ENCODE measurements around the gene KLHL21.

The KLHL21 gene

GRCh38 chr1:6599141-6599975 lies 3.3 kb downstream of the KLHL21 start:
- no peak for DNase-seq

GRCh38 chr1:6597777-6598131 lies 4.9 kb downstream of the KLHL21 start:
- DNase-seq = no peak

GRCh38 chr1:6596886-6597776 lies 5.5 kb downstream of the KLHL21 start:
- DNase-seq = no peak

- DNase-seq = no peak
These were observed 6.3 kb downstream of the KLHL21 start for GRCh38 chr1:6596351-6596750.

- no peak for DNase-seq
These were observed 7.5 kb downstream of the KLHL21 start for GRCh38 chr1:6594977-6595740.

- no peak for DNase-seq
These were observed 8.9 kb downstream of the KLHL21 start for GRCh38 chr1:6593810-6594209.

GRCh38 chr1:6592865-6593593 lies 9.6 kb downstream of the KLHL21 start:
- DNase-seq = no peak

GRCh38 chr1:6592441-6592840 lies 10.2 kb downstream of the KLHL21 start:
- no peak for DNase-seq

GRCh38 chr1:6591644-6592043 lies 11.0 kb downstream of the KLHL21 start:
- no peak for DNase-seq

- peak; percentile 11 for DNase-seq
These were observed 11.4 kb downstream of the KLHL21 start for GRCh38 chr1:6591222-6591621.

GRCh38 chr1:6590046-6590445 lies 12.6 kb downstream of the KLHL21 start:
- no peak for DNase-seq

- DNase-seq = no peak
These were observed 13.7 kb downstream of the KLHL21 start for GRCh38 chr1:6588893-6589520.

- no peak for DNase-seq
These were observed 14.4 kb downstream of the KLHL21 start for GRCh38 chr1:6588128-6588892.

GRCh38 chr1:6587261-6588005 lies 15.2 kb downstream of the KLHL21 start:
- DNase-seq = peak; percentile 52

- no peak for DNase-seq
These were observed 16.3 kb downstream of the KLHL21 start for GRCh38 chr1:6586404-6586816.

- no peak for DNase-seq
These were observed 16.8 kb downstream of the KLHL21 start for GRCh38 chr1:6585841-6586240.

- no peak for DNase-seq
These were observed 17.5 kb downstream of the KLHL21 start for GRCh38 chr1:6585081-6585722.

- DNase-seq = no peak
These were observed 18.3 kb downstream of the KLHL21 start for GRCh38 chr1:6584126-6585080.

- no peak for DNase-seq
These were observed 20.3 kb downstream of the KLHL21 start for GRCh38 chr1:6582370-6582769.

Data from midbrain (tissue), 1 donor.